ENCODE results near the gene OLFM3. TPM values are rescaled to one million over a fixed set of nuclear protein-coding genes. Genes with fewer than 3 reads are reported as not detected.

The OLFM3 gene
- total and polyA plus RNA-seq, 2 donors (not counting 3 experiments of a cell fraction or from before 2014, with no cell fraction given): not detected

DNA sequence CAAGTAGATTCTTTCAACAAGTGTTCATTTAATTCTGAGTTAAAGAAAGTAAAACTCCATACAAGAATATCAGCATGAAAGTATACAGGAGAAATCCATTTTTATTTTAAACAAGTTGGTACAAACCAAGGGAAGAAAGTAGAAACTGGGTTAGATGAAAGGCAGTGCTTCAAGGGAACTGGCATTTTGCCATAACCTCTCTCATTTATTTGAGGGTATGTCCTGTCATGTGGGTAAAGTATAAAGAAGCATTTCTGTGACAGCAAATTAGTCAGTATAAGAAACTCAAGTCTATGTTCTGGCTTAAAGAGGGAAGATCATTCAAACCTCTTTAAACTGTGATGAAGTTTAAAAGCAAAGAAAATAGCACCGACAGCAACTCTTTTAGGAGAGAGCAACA is 32.0 kb downstream of the OLFM3 start:
- TF ChIP-seq JUN (IDR thresholded peaks at IDR 0.05; ENCODE audit: borderline replicate concordance, insufficient read depth, insufficient read length, low read depth) (no peak), POLR2AphosphoS5 (IDR thresholded peaks at IDR 0.05; ENCODE audit: insufficient read depth, low read depth, low read length) (no peak), FOS (IDR thresholded peaks at IDR 0.05; ENCODE audit: borderline replicate concordance, insufficient read depth, low read length) (no peak), GATA2 (IDR thresholded peaks at IDR 0.05; ENCODE audit: insufficient read depth, insufficient read length, low read depth, low read length) (no peak), POLR2A (IDR thresholded peaks at IDR 0.05; ENCODE audit: low read depth, low read length) (no peak)
- TF ChIP-seq, protein P1, sequence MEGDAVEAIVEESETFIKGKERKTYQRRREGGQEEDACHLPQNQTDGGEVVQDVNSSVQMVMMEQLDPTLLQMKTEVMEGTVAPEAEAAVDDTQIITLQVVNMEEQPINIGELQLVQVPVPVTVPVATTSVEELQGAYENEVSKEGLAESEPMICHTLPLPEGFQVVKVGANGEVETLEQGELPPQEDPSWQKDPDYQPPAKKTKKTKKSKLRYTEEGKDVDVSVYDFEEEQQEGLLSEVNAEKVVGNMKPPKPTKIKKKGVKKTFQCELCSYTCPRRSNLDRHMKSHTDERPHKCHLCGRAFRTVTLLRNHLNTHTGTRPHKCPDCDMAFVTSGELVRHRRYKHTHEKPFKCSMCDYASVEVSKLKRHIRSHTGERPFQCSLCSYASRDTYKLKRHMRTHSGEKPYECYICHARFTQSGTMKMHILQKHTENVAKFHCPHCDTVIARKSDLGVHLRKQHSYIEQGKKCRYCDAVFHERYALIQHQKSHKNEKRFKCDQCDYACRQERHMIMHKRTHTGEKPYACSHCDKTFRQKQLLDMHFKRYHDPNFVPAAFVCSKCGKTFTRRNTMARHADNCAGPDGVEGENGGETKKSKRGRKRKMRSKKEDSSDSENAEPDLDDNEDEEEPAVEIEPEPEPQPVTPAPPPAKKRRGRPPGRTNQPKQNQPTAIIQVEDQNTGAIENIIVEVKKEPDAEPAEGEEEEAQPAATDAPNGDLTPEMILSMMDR (IDR thresholded peaks at IDR 0.05; ENCODE audit: extremely low read depth in 1 of 2, insufficient read depth in 1 of 2, low read depth in 1 of 2, low read length in 2 of 2): no peak
- TF ChIP-seq, protein P2, sequence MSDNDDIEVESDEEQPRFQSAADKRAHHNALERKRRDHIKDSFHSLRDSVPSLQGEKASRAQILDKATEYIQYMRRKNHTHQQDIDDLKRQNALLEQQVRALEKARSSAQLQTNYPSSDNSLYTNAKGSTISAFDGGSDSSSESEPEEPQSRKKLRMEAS (IDR thresholded peaks at IDR 0.05; ENCODE audit: insufficient read depth, insufficient read length): no peak
- no peak overlapping the region for H3K27ac ChIP-seq (ENCODE audit: insufficient read depth, low read depth, low read length)
- no peaks in the 10 kb centered on the region for H3K9me3 ChIP-seq (replicated peaks; ENCODE audit: control insufficient read depth, insufficient read depth, low read length)
- BruUV-seq (replicated peaks): no TSS peak
- no peak overlapping the region for H3K4me2 ChIP-seq (ENCODE audit: insufficient read depth, low read length)
- H3K4me1 ChIP-seq (ENCODE audit: control insufficient read depth, extremely low read depth, insufficient read depth, low read length): no peaks in the 10 kb centered on the region
- ChIA-PET CTCF (no interaction called here), POLR2A (no interaction called here)
- FAIRE-seq: no peak
- H4K20me1 ChIP-seq (replicated peaks; ENCODE audit: control insufficient read depth, extremely low read depth, insufficient read depth, low read length): no peaks in the 10 kb centered on the region
- H3K79me2 ChIP-seq (ENCODE audit: control insufficient read depth, insufficient read depth, low read length): no peaks in the 10 kb centered on the region
- H2AFZ ChIP-seq (ENCODE audit: low read depth, low read length): no peak overlapping the region
- H3K27me3 ChIP-seq (ENCODE audit: control insufficient read depth in 2 of 2, insufficient read depth in 2 of 2, low read length in 2 of 2): no peaks in the 10 kb centered on the region
- DNase-seq (ENCODE audit: low read depth, low spot score): peak; percentile 6
- H3K9ac ChIP-seq (replicated peaks; ENCODE audit: extremely low read depth, insufficient read depth, low read length): no peak overlapping the region
- no peaks in the 10 kb centered on the region for H3K9me1 ChIP-seq (replicated peaks; ENCODE audit: control insufficient read depth, extremely low read depth, insufficient read depth, low read length)
- H3K36me3 ChIP-seq (ENCODE audit: control insufficient read depth in 2 of 2, extremely low read depth in 1 of 2, insufficient read depth in 2 of 2, low read length in 2 of 2): no peaks in the 10 kb centered on the region
- H3K4me3 ChIP-seq (replicated peaks in 1 of 3; ENCODE audit: insufficient read depth in 1 of 3, low read depth in 1 of 3, low read length in 3 of 3): no peak overlapping the region
- dilution Hi-C loops (cut with MboI; ENCODE audit: extremely low pct_ligation_motif_present, low sequenced_read_pairs): no loop called here
- intact Hi-C loops (cut with micrococcal nuclease): no loop called here

Measured in endothelial cell of umbilical vein (primary cell).